Heart left ventricle (tissue), 16 donors: ENCODE data around the gene KRTAP20-1. TPM values are rescaled to one million over a fixed set of nuclear protein-coding genes. Genes with fewer than 3 reads are reported as not detected.

Experiments used
- ATAC-seq, 4 donors: fragments of 200-7000 bp; cut with Tn5 transposase; one replicate each; pipeline ENCODE4 v1.9.1; 2020 to 2022; ENCODE audit warnings: moderate library complexity in 4 of 4, mild to moderate bottlenecking in 3 of 4, moderate number of reproducible peaks in 1 of 4
- DNase-seq, 5 donors: peaks; one replicate each; pipeline ENCODE4 v3.0.0-alpha.2; 2020
- H3K27ac ChIP-seq, 12 donors: fragments of 200-600 bp; sonication (generic) in 4 of 12; one replicate each; pipeline versions ENCODE4 v1.5.0 to v1.8.0; 2016 to 2022; ENCODE audit warnings: mild to moderate bottlenecking in 2 of 12
- H3K27me3 ChIP-seq, 9 donors: fragments of 200-600 bp; sonication (generic) in 2 of 9; one replicate each; pipeline versions ENCODE4 v1.5.1 to v1.8.0; 2016 to 2022; ENCODE audit warnings: mild to moderate bottlenecking in 3 of 9
- H3K36me3 ChIP-seq, 9 donors: fragments of 200-600 bp; sonication (generic) in 2 of 9; one replicate each; pipeline versions ENCODE4 v1.5.0 to v1.8.0; 2018 to 2022; ENCODE audit warnings: mild to moderate bottlenecking in 2 of 9
- H3K4me1 ChIP-seq, 12 donors: fragments of 200-600 bp; sonication (generic) in 4 of 12; one replicate each; pipeline versions ENCODE4 v1.5.0 to v1.8.0; 2016 to 2022; ENCODE audit warnings: mild to moderate bottlenecking in 3 of 12
- H3K4me3 ChIP-seq, 12 donors: fragments of 200-600 bp; sonication (generic) in 4 of 12; one replicate each; pipeline versions ENCODE4 v1.5.0 to v1.8.0; 2017 to 2022; ENCODE audit warnings: mild to moderate bottlenecking in 9 of 12, moderate library complexity in 4 of 12
- H3K9me3 ChIP-seq, 12 donors: fragments of 200-600 bp; sonication (generic) in 4 of 12; one replicate each; pipeline versions ENCODE4 v1.5.0 to v1.8.0; 2016 to 2022; ENCODE audit warnings: mild to moderate bottlenecking in 1 of 12
- POLR2A ChIP-seq, 2 donors: fragments of 450-650 bp; IDR thresholded peaks; one replicate each; pipeline ENCODE4 v1.6.1; 2017; ENCODE audit warnings: antibody characterized with exemption in 2 of 2, mild to moderate bottlenecking in 2 of 2, moderate library complexity in 2 of 2
- WGBS, 4 donors: extraction: QIAGEN DNeasy Blood & Tissue Kit in 2 of 4; methylation state at CpG; one replicate each; pipeline versions ENCODE4 v1.1.5 to v1.1.7; 2013 to 2018; 5-methylcytosine and 5-hydroxymethylcytosine counted together
- intact Hi-C, 10 donors: fragments of 100-400 bp; cut with DNase I; formaldehyde crosslinking; loops; one replicate each; pipeline versions ENCODE4 v1.11.1 to v1.14.2; 2022
- polyA plus RNA-seq, 2 donors: library from polyadenylated mRNA; stranded (reverse); fragments of 200-250 nt; gene quantifications; one replicate each; pipeline ENCODE4 v1.2.3, GENCODE V29; 2013
- total RNA-seq, 9 donors: library from RNA; depleted of rRNA in 2 of 9; stranded (reverse); fragments of >200 nt in 2 of 9; fragmentation: NEBNext Ultra II Directional in 3 of 9; extraction: Animal tissue kit (Norgen Biotek cat#: 25700) in 3 of 9; gene quantifications; one replicate each; pipeline versions ENCODE4 v1.1.0 to v1.2.4, GENCODE V29; 2016 to 2023
- TF ChIP-seq, protein P1 (sequence below), 12 donors: fragments of 200-600 bp; sonication (generic) in 4 of 12; IDR thresholded peaks; one replicate each; pipeline versions ENCODE4 v1.5.0 to v1.8.0; 2018 to 2022; ENCODE audit warnings: antibody characterized with exemption in 12 of 12, mild to moderate bottlenecking in 5 of 12
- donor health status: ischemic (EF 13 %, LVEDD 7.1; RV severe dilation, severe dysfunction).
- donor health status: healthy with polysubstance abuse.
- donor health status: DM: no; HTN: yes; CAD: no.
- donor health status: DM: no; HTN: no; CAD: no.
- donor health status: ischemic (EF 25% LVEDD 6.9; RV normal size, moderate dysfunction).
- donor health status: ischemic (EF 25% LVEDD 5.7; RV mildly dilated, moderate dysfunction).
- donor health status: healthy.
- donor health status: DM: yes; HTN: yes; CAD: no.
- donor health status: ischemic (EF 35%, LVEDD 5.7; RV mildly dilated, moderate dysfunction).
- donor health status: nonischemic (EF 11% LVEDD 7.7; RV severe dilation, severe dysfunction).
- donor health status: DM: yes; HTN: yes; CAD: no.
- donor health status: PGD.
- donor health status: ischemic (EF 29% LVEDD 5.4; RV normal size, mild dysfunction).
- donor health status: nonischemic (EF 23%, LVEDD 6.1; RV moderate dilation, normal function).

KRTAP20-1 gene
- total and polyA plus RNA-seq, 11 donors, result not detected

GRCh38 chr21:30600787-30601186, 15.4 kb upstream of the KRTAP20-1 start, which contains the start of gene KRTAP22-1:
TSS of gene KRTAP22-1 (plus strand) at chr21:30601087.
- H3K9me3 ChIP-seq, result peaks cover 0 to 5% (median 0%) of the 10 kb centered on the region in 12 donors
- DNase-seq (no peak), ATAC-seq (no peak)
- H3K36me3 ChIP-seq, result no peaks in the 10 kb centered on the region
- no peaks in the 10 kb centered on the region for H3K4me1 ChIP-seq
- no peak within 1 kb of the TSS for H3K4me3 ChIP-seq
- TF ChIP-seq POLR2A (IDR thresholded peaks at IDR 0.05), result no peak
- TF ChIP-seq, protein P1, sequence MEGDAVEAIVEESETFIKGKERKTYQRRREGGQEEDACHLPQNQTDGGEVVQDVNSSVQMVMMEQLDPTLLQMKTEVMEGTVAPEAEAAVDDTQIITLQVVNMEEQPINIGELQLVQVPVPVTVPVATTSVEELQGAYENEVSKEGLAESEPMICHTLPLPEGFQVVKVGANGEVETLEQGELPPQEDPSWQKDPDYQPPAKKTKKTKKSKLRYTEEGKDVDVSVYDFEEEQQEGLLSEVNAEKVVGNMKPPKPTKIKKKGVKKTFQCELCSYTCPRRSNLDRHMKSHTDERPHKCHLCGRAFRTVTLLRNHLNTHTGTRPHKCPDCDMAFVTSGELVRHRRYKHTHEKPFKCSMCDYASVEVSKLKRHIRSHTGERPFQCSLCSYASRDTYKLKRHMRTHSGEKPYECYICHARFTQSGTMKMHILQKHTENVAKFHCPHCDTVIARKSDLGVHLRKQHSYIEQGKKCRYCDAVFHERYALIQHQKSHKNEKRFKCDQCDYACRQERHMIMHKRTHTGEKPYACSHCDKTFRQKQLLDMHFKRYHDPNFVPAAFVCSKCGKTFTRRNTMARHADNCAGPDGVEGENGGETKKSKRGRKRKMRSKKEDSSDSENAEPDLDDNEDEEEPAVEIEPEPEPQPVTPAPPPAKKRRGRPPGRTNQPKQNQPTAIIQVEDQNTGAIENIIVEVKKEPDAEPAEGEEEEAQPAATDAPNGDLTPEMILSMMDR (IDR thresholded peaks at IDR 0.05), result no peak
- no peaks in the 10 kb centered on the region for H3K27me3 ChIP-seq
- intact Hi-C loops, result no loop called here
- WGBS, 4 donors, result 41 to 100% (median 67%) methylated on average over 1 of the region's 1 CpG
- no peak within 1 kb of the TSS for H3K27ac ChIP-seq

DNA sequence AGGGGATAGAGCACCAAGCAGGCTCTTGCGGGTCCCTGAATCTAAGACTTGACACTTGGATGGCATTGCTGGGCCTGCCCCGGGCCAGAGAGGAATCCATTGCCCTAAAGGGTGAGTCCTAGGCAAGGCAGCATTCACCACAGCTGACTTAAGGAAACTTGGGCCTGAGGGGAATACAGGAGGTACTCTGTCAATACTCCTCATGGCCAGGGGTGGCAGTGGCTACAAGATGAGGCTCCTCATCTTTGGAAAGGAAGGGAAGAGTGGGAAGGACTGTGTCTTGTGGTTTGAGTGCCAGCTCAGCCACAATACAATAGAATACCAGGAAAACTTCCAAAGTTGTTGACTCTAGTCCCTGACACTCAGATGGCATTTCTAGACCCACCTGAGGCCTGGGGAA, 10.3 kb upstream of the KRTAP20-1 start:
- Histone ChIP-seq H3K4me1 (no peaks in the 10 kb centered on the region), H3K36me3 (no peaks in the 10 kb centered on the region), H3K9me3 (peaks cover 0 to 7% (median 0%) of the 10 kb centered on the region in 12 donors), H3K27me3 (no peaks in the 10 kb centered on the region), H3K27ac (no peak overlapping the region), H3K4me3 (no peak overlapping the region)
- intact Hi-C loops, result no loop called here
- DNase-seq (no peak), ATAC-seq (no peak)
- TF ChIP-seq, protein P1 (IDR thresholded peaks at IDR 0.05), result no peak
- TF ChIP-seq POLR2A (IDR thresholded peaks at IDR 0.05), result no peak
- WGBS, 4 donors, result 83 to 100% (median 88%) methylated on average over 2 of the region's 2 CpGs

- H3K4me3 ChIP-seq, result no peak overlapping the region
- intact Hi-C loops, result no loop called here
- WGBS, 4 donors, result 81 to 85% (median 83%) methylated on average over 2 of the region's 2 CpGs
- H3K36me3 ChIP-seq, result no peaks in the 10 kb centered on the region
- no peak overlapping the region for H3K27ac ChIP-seq
- H3K27me3 ChIP-seq, result no peaks in the 10 kb centered on the region
- H3K4me1 ChIP-seq, result no peaks in the 10 kb centered on the region
- DNase-seq, result no peak
- TF ChIP-seq POLR2A (IDR thresholded peaks at IDR 0.05), result no peak
- TF ChIP-seq, protein P1 (IDR thresholded peaks at IDR 0.05), result no peak
- peaks cover 0 to 13% (median 0%) of the 10 kb centered on the region in 12 donors for H3K9me3 ChIP-seq
- ATAC-seq, result no peak
Observed at GRCh38 chr21:30612132-30612531, 4.1 kb upstream of the KRTAP20-1 start.

GRCh38 chr21:30613836-30614235, 2.4 kb upstream of the KRTAP20-1 start, which contains the start of gene KRTAP6-1:
TSS of gene KRTAP6-1 (minus strand) at chr21:30613930. CDS start at chr21:30613904, 26 bp downstream.
- no peak within 1 kb of the TSS for H3K27ac ChIP-seq
- intact Hi-C loops, result no loop called here
- H3K4me1 ChIP-seq, result no peaks in the 10 kb centered on the region
- peaks cover 0 to 10% (median 0%) of the 10 kb centered on the region in 12 donors for H3K9me3 ChIP-seq
- WGBS, 4 donors, result 28 to 69% (median 50%) methylated on average over 1 to 2 of the region's 2 CpGs
- H3K27me3 ChIP-seq, result no peaks in the 10 kb centered on the region
- no peak for ATAC-seq
- no peaks in the 10 kb centered on the region for H3K36me3 ChIP-seq
- no peak within 1 kb of the TSS for H3K4me3 ChIP-seq
- no peak for DNase-seq
- TF ChIP-seq, protein P1 (IDR thresholded peaks at IDR 0.05), result no peak
- TF ChIP-seq POLR2A (IDR thresholded peaks at IDR 0.05), result no peak
